GM19452 (cell line): ENCODE data around the gene SLC8B1.

Source experiments
- ATAC-seq: cut with Tn5 transposase; IDR thresholded peaks from one replicate; pipeline ENCODE4 v1.9.1; 2021; ENCODE audit not compliant: unreplicated experiment

SLC8B1 gene

DNA sequence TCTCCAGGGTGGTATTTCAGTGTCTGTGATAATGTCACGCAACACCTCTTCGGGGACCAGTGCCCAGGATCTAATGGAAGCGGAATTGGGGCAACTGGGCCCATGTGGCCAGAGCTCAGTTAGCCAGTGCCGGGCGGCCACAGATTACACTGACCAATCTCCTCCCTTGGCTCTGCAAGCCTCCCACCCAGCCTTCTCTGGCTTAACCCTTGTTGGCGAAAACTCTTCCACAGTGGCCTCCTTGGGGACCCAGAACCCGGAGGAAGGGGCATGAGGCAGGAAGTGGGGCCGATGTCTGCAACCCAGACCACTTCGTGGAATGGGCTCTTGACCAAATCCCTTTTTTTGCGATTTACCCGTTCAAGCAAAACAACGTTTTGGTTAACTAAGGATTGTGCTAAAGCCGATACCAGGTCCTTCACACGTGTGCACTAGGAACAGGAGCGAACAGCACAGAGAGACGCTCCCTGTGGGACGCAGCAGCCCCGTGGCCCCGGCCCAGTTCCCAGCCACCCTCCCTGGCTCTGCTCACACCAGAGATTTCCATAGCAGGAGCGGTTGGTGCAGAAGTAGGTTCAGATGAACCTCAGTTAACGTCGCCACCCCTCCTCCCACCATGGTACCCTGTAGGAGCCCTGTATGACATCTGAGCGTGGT is 38.2 kb downstream of the SLC8B1 start:
- ATAC-seq, result no peak

DNA sequence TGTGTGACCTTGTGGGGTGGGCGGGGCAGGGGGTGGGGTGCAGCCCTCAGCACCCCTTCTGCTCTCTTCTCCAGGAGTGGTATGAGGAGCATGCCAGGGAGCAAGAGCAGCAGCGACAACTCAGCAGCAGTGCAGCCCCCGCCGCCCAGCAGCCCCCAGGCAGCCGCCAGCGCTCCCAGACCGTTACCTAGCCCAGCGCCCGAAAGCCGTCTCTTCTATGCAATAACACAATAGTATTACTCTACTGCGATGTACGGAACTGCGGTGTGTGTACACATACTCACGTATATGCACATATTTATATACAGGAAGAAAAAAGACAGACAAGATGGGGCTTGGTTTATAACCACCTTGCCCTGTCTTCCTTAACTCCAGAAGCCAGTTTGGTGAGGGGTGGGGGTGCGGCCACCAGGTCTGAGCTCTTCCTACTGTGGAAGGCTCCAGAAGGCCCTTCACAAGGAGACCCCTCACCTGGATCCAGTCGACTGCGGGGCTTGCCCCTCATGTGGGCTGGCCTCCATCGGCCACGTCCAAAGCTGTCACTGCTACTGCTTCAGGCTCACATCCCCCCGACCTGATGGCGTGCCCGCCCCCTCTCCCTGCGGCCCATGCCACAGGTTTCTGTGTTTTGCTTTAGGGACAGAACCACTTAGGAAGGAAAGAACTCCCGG is 38.9 kb downstream of the SLC8B1 start:
- ATAC-seq, result no peak

DNA sequence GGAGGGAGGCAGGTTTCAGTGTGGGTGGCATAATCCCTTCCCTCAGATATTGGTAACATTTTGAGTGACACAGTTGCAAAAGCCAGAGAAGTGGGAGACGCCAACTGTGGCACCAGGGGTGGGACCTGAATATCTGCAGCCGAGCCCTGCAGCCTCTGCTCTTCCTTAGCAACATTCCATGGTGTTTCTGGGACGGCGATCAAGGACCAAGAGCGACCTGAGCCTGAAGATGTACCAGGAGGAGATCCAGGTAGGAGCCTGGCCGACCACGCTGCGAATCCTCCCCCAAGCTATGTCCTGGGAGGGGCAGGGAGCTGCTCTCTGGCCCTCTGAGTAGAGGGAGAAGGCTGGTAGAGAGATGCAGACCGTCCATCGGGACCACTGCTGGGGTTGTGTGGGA is 41.8 kb downstream of the SLC8B1 start:
- no peak for ATAC-seq

DNA sequence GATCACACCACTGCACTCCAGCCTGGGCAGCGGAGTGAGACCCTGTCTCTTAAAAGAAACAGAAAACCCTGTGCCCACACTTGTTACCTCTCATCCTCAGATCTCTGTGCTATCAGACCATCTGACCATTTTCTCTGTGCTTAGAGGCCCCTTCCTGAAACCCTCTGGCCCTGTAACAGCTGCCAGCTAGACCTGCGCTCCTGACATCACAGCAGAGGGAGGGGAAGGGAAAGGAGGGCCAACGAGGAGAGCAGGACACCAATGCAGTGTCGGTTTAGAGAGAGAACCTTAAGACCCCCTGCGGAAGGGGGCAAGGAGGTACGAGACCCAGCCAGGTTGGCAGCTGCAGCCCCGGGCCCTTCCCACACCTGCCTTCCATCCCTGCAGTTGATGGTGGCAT is 42.4 kb downstream of the SLC8B1 start:
- no peak for ATAC-seq

GRCh38 chr12:113292091-113292490 is 42.8 kb downstream of the SLC8B1 start:
- ATAC-seq, result no peak

DNA sequence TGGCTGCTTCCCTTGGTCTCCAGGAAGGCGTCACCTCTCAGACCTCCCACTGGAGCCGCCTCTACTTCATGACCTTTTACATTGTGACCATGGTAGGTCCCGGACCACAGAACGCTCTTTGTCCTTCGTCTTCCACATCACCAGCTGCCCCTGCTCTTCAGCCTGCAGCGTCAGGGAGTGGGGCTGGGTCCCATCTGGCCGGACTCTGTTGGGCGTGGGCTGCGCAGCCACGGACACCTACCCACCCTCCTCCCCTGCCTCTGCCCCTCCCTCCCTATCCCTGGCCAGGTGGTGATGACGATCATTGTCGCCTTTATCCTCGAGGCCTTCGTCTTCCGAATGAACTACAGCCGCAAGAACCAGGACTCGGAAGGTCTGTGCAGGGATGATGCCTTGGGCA is 43.3 kb downstream of the SLC8B1 start:
- ATAC-seq, result no peak

DNA sequence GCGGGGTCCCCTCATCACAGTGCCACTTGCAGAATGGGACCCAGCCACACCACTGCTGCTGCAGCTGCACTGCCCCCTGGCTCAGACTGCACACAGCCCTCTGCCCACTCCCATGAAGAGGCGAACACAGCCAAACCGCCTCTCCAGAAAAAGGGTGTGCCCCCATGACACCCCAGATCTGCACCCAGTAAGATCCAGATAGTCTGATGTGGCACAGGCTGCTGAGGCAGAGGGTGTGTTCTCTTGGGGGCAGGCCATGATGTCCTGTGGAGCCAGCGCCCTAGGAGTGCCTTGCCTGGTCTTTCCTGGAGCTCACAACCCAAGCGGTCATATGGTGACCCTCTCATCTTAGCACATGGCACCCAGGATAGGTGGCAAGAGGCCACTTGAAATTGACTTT is 44.4 kb downstream of the SLC8B1 start:
- ATAC-seq, result no peak

DNA sequence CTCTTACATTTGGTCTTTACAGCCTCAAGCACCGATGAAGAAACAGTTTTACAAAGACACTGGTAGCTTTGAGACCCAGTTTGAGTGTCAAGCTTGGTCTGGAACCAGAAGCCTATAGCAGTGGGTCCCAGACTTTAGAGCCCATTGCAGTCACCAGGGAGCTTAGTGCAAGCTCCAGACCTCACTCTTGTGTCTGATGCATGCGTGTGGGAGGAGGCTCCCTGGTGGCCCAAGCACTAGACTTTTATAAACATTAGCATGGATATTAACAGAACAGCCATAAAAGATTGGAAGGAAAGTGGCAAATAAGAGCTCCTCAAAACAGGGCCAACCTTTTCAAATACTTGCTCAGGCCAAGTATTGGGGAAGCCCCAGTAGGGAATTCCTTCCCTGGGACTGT is 45.5 kb downstream of the SLC8B1 start:
- ATAC-seq, result no peak

GRCh38 chr12:113287899-113288282 is 47.0 kb downstream of the SLC8B1 start:
- ATAC-seq, result no peak

DNA sequence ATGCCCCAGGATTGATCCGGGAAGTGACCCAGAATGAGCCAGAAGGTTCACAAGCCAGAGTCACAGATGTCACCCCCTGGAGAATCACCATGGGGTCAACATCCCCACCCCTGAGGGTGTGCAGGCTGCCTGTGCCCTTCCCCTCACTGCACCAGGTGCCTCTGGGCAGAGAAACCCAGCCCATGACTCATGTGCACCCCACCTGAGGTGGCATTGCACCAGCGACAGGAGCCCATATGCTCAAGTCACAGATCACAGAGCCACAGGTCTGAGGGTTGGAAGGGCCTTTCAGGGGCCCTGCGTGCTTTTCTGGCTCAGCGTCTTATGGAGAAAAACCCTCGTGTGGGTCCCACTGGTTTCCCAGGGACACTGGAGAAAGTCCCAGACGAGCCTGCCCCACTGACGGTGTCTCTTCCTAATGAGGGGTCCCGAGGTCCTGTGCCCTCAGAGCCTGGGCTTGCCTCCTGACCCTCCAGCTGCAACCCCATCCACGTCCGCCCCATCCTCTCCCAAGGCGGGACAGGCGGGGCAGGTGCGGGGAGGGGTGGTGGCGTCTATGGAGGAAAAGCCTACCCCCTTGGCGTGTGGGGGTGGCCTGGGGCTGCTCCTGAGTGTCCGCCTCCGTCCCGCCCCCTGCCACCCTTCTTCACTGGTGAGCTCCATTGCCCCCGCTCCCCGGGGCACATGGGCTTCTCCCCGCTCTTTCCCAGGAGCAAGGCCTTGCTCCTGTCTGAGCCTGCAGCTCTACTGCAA is 47.6 kb downstream of the SLC8B1 start:
- ATAC-seq, result no peak

- no peak for ATAC-seq
Measured at GRCh38 chr12:113286712-113287111, 48.2 kb downstream of the SLC8B1 start.

GRCh38 chr12:113285679-113286610 is 49.0 kb downstream of the SLC8B1 start:
- no peak for ATAC-seq

- no peak for ATAC-seq
Measured at GRCh38 chr12:113284751-113285150, 50.2 kb downstream of the SLC8B1 start.

DNA sequence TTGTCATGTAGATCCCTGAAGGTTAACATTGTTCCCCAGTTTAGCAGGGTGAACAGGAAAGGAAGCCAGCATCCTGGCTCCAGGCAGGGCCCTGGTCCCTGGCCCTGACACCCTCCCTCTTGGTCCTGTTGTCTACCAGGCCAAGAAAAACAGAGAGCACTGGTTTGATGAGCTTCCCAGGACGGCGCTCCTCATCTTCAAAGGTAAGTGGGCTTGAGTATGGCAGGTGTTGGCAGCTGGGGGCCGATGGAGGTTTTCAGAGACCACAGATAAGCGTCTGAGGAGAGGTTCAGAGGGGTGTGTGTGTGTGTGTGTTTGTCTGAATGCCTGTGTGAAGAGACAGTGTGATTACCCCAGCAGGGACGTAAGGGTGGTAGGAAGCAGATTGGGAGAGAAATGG is 56.3 kb downstream of the SLC8B1 start:
- ATAC-seq, result no peak

DNA sequence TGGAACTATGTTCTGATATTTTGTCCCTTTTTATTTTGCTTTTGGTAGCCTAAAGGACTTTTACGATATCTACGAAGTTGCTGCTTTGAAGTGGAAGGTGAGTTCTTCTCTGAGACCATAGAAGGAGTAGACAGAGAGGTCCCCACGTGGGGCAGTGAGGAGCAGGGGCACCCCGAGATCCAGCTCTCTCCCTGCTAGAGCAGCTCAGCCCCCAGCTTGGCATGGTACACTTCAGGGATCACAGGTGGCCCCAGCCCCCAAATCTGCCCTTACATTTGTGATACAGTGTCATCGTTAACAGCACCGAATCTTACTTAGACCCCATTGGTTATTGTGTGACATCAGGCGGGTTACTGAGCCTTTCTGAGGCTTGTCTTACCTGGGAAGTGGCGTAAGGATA is 56.8 kb downstream of the SLC8B1 start:
- ATAC-seq, result no peak

- ATAC-seq, result no peak
Measured at GRCh38 chr12:113277511-113277910, 57.4 kb downstream of the SLC8B1 start.

GRCh38 chr12:113276946-113277500 is 57.9 kb downstream of the SLC8B1 start:
- ATAC-seq, result no peak

DNA sequence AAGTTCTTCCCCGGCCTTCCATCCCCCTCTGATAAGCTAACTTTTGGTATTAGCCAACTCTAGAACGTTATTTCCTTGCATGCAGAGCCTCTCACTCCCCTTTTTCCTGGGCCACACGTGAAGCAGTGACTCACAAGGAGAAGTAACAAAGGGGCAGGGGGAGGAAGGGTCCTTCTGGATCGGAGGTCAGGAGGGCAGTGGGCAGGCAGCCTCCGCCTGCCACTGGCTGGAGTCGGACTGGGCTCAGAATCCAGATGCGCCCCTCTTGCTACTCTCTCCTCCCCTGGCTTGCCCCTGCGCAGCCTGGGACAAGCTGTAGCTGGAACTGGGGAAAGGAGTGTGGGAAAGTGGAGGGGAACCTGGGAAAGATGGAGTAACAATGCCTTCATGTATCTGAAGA is 58.6 kb downstream of the SLC8B1 start:
- no peak for ATAC-seq

DNA sequence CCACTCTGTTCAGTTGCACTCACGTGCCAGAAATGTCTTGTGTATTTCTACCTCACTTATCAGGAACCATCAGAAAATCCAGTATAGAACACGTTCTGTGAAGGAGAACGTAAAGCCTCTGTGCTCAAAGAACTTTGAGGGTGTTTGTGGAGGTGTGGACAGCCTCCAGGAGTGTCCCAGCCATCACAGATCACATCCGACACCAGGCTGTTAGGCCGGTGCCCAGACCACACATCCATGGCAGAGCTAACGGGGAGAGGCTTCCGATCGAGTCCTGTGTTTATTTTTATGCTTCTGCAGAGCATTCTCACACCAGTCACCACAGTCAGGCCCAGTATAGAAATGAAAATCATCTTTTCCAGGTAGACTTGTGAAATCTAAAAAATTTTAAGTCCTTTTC is 60.1 kb downstream of the SLC8B1 start:
- no peak for ATAC-seq

- ATAC-seq, result no peak
Measured at GRCh38 chr12:113273053-113273725, 61.7 kb downstream of the SLC8B1 start.
